ENCODE data around the gene BGN.

DNA sequence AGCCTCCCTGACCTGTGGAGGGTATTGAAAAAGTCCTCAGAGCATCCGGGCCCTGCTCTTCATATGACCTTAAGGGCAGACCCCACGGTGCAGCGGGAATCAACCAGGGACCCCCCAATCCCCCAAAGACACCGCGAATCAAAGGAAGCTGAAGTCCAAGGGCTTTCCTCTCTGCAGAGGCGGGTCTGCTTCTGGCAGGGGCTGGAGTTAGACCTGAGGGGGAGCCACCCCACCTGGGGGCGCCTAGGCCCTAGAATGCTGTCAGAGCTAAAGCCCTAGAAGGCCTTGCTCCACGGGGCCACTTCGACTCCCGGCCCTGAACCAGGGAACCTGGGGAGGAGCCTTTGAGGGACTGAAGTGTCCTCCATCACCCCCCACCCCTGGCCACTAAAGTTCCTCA is 21.7 kb upstream of the BGN start:
- TF ChIP-seq CTCF (IDR thresholded peaks at IDR 0.05; ENCODE audit: insufficient read depth, low read length, poor library complexity, severe bottlenecking) = no peak
- TF ChIP-seq EZH2phosphoT487 (conservative IDR thresholded peaks at IDR 0.05; ENCODE audit: low read length) = no peak

All from SU-DHL-6 (cell line).